MM.1S (cell line): ENCODE data around the gene CMTM8.

ENCODE experiments used
- CTCF ChIP-seq: fragments of 300-600 bp; sonication (generic); IDR thresholded peaks from 2 replicates; pipeline ENCODE4 v1.5.1; 2016; ENCODE audit warnings: antibody characterized with exemption, low read length, mixed read lengths
- EZH2phosphoT487 ChIP-seq: fragments of 300-600 bp; sonication (generic); IDR thresholded peaks from 2 replicates; pipeline ENCODE4 v1.6.1; 2018; ENCODE audit warnings: antibody characterized with exemption, low read length

DNA sequence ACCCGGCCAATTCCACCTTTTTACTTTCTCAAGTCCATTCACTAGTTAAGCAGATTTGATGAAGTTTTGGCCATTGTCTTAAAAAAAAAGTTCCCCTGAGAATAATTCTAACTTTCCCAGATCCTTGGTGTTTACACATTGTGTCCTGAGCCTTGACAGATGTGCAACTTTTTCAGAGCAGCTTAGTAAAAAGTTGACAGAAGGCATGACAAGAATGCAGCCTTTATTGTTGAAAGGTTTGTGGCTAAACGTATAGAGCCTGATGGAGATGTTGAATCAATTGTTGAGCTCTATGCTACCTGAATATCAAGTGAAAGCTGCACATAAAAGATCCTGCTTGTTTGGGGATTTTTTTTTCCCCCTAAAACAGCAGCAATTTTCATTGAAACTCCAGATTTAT lies 77.8 kb downstream of the CMTM8 start:
- no peak for TF ChIP-seq CTCF
- TF ChIP-seq EZH2phosphoT487: no peak
